Peyer's patch (tissue), 4 donors: ENCODE results near the gene REPIN1.

Source experiments
- CTCF ChIP-seq, 6 experiments: fragments of 450-650 bp in 4 of 6; fragments of 200-600 bp in 2 of 6; sonication (generic) in 1 of 6; IDR thresholded peaks; one replicate each; pipeline ENCODE4 v1.5.1; 2017 to 2019; ENCODE audit warnings: antibody characterized with exemption in 6 of 6, mild to moderate bottlenecking in 3 of 6, moderate library complexity in 1 of 6
- POLR2A ChIP-seq, 2 donors: fragments of 450-650 bp; IDR thresholded peaks; one replicate each; pipeline ENCODE4 v1.5.1; 2017; ENCODE audit warnings: antibody characterized with exemption in 2 of 2, mild to moderate bottlenecking in 2 of 2, moderate library complexity in 2 of 2

GRCh38 chr7:150365673-150366398 lies 2.8 kb upstream of the REPIN1 start:
- TF ChIP-seq POLR2A (IDR thresholded peaks at IDR 0.05): no peak
- no peak for TF ChIP-seq CTCF (IDR thresholded peaks at IDR 0.05)
